Activated gamma-delta T cell treated with Interleukin-2 at 50 U/mL for 16 hours (primary cell): ENCODE results near the gene QKI.

Experiments
- DNase-seq: peaks from one replicate; pipeline ENCODE4 v3.0.0-alpha.2; 2020

The QKI gene

GRCh38 chr6:163392533-163392932 is 22.0 kb upstream of the QKI start:
- DNase-seq: no peak

DNA sequence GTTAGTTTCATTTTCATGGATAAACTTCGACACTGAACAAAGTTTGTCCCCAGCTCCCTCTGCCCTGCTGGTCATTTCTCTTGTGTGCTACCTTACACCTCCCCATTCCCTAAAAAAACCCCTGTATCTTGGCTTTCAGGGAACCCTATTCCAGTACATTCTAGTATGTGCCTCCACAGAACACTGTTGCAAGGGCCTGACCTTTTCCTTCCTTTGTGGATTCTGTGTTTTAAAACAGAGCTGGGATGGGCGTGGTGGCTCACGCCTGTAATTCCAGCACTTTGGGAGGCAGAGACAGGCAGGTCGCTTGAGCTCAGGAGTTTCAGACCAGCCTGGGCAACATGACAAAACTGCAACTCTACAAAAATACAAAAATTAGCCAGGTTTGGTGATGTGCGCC is 20.6 kb upstream of the QKI start:
- no peak for DNase-seq

DNA sequence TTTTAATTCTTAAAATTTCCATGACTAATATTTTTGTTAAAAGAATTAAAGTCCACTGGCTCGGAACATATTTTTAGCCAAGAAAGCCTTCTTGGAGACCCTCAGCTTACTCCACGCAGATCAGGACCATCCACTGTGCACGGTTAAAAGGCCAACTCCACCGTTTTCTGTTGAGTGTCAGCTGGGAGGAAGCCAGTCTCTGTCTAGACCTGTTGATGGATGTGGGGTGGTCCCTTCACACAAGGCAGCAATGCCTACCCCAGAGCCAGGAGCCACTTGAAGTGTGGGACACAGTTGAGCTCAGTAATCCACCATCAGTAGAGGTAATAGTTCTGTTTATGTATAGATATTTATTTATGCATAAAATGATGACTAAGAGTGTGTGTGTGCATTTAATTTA is 19.9 kb upstream of the QKI start:
- DNase-seq: no peak

GRCh38 chr6:163395122-163395830 is 19.2 kb upstream of the QKI start:
- DNase-seq: no peak

GRCh38 chr6:163395831-163396185 is 18.7 kb upstream of the QKI start:
- DNase-seq: no peak

- DNase-seq: no peak
These were observed 17.2 kb upstream of the QKI start for GRCh38 chr6:163397326-163397725.

DNA sequence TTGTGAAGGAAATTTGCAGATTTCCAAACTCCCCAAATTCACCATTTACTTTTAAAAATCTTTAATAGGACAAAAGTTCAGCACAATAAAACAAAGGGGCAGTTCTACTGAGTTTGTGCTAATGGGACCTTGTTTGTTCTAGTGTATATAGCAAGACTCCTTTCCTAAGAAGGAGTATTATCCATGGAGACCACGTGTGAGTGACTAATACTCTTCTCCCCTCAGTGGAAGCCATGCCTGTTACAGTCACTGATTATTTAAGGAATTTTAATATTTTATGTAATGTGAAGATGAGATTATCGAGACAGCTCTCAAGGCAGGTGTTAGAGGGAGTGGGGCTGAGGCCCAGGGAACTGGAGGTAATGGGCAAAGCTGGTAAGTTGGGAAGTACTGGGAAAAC is 16.4 kb upstream of the QKI start:
- no peak for DNase-seq

DNA sequence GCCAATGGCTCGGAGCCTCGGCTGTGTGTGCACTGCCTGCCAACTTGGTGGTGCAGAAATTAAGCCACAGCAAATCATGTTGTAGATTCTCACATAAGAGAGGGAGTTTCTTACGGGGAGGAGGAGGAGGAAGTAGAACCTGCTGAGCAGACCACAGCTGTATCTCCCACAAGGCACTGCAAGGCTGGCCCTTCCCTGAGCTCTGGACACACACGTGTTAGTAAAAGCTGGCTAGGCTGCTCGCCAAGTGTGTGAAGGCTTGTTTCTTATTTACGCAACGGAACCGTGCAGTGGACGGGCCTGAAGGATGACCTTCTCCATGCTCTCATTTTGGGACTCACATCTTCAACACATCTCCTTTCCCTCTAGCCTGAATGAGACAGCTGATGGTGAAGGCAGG is 15.7 kb upstream of the QKI start:
- DNase-seq: no peak

GRCh38 chr6:163400509-163400908 is 14.0 kb upstream of the QKI start:
- no peak for DNase-seq

DNA sequence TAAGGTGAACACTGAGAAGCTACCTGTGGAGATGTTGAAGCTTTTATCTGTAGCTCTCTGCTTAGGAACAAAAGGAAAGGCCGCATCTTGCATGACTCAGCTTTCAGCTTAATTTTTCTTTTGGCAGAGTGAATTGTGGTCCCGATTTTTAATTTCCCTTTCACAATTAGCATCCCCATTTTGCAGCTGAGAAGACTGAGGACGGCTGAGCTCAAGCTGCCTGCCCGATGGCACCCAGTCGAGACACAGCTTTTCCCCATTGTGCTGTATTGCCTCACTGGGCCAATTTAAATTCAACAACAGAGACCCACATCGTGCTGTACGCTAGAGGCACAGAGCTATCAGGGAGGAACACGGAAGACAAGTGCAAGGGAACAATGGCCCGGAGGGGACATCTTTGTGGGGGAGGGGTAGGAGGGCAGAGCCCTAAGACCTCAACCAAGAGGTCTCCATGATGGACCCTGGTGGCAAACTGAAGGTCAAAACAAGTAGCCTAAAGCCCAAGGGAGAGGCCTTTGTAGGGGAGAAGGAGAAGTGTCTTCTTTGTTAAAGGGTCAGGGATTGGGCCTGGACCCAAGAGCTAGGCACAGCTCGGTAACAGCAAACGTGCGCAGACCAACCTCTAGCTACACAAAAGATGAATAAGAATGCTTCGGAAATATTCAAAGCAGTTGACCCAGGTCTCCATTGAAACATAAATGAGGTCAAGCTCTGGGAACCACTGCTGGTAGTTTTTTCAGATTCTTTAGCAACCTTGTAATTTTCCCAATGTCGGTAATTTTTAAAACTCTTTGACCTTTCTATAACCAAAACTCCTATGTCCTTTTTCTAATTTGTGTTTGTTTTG is 13.3 kb upstream of the QKI start:
- no peak for DNase-seq

DNA sequence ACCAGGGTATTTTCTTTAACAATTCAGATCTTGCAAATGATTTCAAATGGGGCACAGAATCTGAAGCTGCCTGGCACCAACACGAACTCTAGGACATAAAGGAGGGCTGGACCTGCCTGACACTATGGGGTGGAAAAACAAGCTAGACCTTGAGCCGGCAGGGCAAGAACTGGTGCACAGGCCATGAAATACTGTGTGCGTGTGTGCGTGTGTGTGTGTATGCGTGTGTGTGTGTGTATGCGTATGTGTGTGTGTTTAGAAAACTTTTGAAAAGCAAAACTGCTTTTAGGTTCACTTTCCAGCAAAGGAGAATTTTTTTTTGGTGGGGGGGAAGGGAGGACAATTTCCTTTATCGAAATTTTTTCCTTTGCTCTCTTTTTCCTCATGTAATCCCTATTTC is 11.9 kb upstream of the QKI start:
- no peak for DNase-seq

DNA sequence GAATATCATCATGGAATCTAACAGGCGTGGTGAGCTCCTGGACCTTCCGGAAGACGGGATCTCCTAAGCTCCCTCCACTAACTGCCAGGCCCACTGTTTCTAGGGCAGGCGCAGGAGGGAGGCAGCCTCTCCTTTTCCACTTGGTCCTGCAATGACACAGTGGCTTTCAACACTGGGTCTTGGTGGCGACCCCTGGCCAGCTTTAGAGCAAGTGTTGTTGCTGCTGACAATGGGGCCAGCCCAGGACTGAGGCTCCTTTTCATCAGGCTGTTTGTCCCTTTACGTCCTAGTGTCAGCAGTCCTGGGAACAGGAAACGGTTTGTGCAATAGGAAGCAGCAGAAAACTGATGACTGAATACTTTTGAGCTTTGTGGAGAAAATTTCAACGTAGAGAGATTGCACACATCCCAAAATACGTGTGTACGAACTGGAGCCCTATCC is 9.7 kb upstream of the QKI start:
- DNase-seq: no peak

- no peak for DNase-seq
These were observed 8.9 kb upstream of the QKI start for GRCh38 chr6:163405412-163406309.

GRCh38 chr6:163406366-163406765 is 8.2 kb upstream of the QKI start:
- no peak for DNase-seq

GRCh38 chr6:163406830-163407229 is 7.7 kb upstream of the QKI start:
- DNase-seq: no peak

DNA sequence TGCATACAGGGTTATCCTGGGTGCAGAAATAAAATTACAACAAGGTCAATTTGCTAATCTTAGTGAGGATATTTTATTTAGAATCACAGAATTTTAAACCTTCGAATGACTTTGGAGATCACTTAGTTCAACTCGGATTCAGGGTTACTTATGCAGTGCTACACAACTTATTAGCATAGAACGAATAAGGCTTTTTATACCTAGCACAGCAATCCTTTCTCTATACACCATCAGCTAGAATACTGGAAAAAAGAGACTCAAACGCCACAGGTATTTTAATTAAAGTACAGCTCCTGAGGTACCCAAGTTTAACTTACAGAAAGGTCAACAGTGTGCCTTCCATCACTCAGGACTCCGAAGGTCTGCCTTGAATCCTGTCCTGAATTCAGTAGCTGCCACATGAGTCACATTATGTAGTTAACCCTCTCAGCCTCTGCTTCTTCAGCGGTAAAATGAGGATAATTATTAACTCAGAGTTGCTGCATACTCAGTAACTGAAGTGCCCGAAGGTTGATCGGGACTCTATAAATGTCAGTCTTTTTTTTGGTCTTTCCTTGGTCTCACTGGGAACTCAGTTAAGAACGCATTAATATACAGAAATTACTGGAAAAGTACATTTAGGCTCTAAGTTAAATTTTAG is 6.0 kb upstream of the QKI start:
- no peak for DNase-seq

- no peak for DNase-seq
These were observed 4.8 kb upstream of the QKI start for GRCh38 chr6:163409712-163410111.

- DNase-seq: no peak
These were observed 2.2 kb upstream of the QKI start for GRCh38 chr6:163412341-163412740.

DNA sequence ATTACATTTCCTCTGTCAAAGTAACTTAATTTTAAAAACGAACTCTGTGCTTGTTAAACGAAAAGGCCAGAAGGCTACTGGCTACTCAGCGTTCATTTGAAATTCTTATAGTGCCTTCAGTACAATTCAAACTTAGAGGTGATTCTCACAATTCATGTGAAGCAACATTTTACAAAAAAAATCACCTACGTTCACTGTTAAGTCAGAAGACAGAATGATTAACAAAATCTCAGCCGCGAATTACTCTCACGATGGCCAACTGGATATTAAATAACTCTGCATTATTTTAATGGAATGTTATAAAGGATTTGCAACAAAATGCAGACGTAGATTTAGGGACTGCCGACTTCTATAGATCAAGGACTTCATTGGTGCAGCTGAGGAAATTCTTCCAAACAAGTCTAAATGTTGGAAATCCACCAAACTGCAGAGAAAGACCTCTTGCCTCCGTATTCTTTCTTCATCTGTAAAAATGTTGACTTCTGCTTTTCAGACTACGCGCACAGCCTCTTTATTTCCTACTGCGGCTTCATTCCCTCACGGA is 1.6 kb upstream of the QKI start:
- DNase-seq: no peak

DNA sequence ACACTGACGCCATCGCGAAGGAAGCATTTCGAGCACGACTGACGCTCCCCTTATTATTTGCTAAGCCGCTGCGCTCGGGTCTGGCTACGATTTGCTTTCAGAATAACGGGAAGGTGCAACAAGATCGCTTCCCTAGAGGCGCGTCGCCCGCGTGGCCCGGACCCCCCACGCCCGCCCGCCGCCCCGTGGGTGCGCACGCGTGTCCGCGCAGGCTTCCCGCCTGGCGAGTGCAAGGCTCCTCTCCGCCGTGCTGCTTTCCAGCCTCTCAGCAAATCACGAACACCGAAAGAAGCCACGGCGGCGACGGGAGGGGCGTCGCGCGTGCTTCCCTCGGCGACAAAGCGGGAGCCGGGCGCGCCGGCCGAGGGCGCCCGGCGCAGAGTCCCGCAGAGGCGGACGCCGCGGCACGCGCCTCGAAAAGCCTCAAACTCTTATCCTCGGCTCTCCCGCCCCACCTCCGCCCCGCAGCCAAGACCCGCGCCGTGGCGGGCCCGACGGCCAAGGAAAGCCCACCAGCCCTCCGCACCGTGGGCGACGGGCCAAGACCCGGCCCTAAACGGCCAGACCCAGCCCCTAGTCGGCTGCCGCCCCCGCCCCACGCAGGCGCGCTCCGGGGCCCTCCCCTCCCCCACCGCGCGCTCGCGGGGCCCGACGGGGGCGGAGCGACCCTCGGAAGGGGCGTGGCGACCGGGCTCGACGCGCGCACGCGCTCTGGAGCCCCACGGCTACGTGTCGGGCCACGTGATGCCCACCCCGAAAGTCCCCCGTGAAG is 987 bp upstream of the QKI start:
- DNase-seq: peak; percentile 86

- peak; percentile 9 for DNase-seq
These were observed 565 bp downstream of the QKI start for GRCh38 chr6:163414946-163415619.
